ENCODE data around the gene RSPH10B.
"Not testable (repeated sequence)": the region's sequence is repeated elsewhere in the genome, so short reads cannot be mapped to it uniquely, and the experiment has no call there.

DNA sequence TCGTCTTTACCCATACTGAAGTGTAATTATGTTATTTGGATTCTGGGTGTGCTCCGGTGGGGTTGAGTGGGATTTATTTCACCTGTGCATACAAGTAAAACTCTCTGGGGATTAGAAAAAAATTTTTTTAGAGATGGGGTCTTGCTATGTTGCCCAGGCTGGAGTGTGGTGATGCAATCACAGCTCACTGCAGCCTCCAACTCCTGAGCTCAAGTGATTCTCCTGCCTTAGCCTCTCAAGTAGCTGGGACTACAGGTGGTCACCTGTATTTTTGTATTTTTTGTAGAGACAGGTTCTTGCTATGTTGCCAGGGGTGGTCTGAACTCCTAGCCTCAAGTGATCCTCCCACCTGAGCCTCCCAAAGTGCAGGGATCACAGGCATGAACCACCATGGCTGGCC lies 80.2 kb downstream of the RSPH10B start:
- TF ChIP-seq, protein P1, sequence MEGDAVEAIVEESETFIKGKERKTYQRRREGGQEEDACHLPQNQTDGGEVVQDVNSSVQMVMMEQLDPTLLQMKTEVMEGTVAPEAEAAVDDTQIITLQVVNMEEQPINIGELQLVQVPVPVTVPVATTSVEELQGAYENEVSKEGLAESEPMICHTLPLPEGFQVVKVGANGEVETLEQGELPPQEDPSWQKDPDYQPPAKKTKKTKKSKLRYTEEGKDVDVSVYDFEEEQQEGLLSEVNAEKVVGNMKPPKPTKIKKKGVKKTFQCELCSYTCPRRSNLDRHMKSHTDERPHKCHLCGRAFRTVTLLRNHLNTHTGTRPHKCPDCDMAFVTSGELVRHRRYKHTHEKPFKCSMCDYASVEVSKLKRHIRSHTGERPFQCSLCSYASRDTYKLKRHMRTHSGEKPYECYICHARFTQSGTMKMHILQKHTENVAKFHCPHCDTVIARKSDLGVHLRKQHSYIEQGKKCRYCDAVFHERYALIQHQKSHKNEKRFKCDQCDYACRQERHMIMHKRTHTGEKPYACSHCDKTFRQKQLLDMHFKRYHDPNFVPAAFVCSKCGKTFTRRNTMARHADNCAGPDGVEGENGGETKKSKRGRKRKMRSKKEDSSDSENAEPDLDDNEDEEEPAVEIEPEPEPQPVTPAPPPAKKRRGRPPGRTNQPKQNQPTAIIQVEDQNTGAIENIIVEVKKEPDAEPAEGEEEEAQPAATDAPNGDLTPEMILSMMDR (IDR thresholded peaks at IDR 0.05): not testable (repeated sequence)
- not testable (repeated sequence) for TF ChIP-seq POLR2AphosphoS5 (IDR thresholded peaks at IDR 0.05; ENCODE audit: low read depth, low read length); TCF7L2 (IDR thresholded peaks at IDR 0.05; ENCODE audit: low read depth, low read length); SIN3A (IDR thresholded peaks at IDR 0.05; ENCODE audit: borderline replicate concordance, insufficient read depth, low read depth, low read length)

All from Panc1 (cell line).